Measurements from ENCODE around the gene RAB21. TPM values are rescaled to one million over a fixed set of nuclear protein-coding genes. Genes with fewer than 3 reads are reported as not detected.

RAB21 gene
- total and polyA plus RNA-seq, 2 donors (not counting 1 experiment from before 2014, with no cell fraction given) = 11.4 to 27.4 TPM

DNA sequence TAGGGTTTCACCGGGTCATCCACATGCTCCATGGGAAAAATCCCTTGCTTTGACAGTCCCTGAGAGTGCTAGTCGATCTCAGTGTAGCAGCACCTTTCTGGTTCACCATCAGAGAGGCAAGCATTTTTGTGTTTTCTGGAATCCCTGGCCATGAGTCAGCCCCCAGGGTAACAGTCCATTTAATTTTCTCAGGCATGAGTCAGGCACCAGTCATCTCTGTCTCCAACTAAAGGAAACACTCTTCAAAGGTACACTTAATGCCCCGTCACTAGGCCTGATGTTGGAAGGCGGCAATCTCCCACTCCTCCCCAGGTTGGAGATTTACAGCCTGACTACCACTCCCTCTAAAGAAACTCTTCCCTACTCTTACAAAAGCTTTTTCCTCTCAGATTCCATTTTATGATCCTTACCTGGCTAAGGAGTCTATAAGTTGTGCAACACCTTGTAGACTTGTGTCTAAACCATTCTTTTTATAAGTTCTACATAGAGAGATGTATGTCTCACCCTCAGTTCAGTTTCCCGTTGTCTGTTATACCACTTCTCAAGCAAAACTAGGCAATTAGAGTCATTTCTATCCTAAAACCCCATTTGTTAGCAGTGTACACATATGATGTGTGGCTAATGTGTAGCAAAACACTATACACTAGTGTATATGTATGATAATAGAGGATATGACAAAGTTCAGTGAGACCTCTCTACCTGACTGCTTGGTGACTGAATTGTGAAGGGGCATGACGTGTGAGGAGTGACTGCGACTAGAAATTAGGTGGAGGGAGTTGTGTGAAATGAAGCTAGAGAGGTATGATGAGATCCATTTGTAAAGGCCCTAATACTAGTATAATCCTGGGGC, 44.2 kb upstream of the RAB21 start:
- Histone ChIP-seq H3K4me2 (ENCODE audit: extremely low read depth, insufficient read depth, low read length) (no peak overlapping the region), H3K27ac (ENCODE audit: insufficient read depth, low read length) (no peak overlapping the region), H3K4me3 (replicated peaks in 1 of 4; ENCODE audit: control extremely low read depth in 1 of 4, insufficient read depth in 1 of 4, low read depth in 3 of 4, low read length in 4 of 4) (no peak overlapping the region), H3K27me3 (ENCODE audit: control insufficient read depth, insufficient read depth, low read length) (no peaks in the 10 kb centered on the region), H4K20me1 (ENCODE audit: control insufficient read depth, extremely low read depth, insufficient read depth, low read length) (no peaks in the 10 kb centered on the region), H2AFZ (ENCODE audit: low read length) (no peak overlapping the region), H3K9me3 (ENCODE audit: control insufficient read depth, insufficient read depth, low read depth, low read length) (no peaks in the 10 kb centered on the region), H3K36me3 (ENCODE audit: control insufficient read depth, insufficient read depth, low read length) (no peaks in the 10 kb centered on the region), H3K9ac (ENCODE audit: insufficient read depth, low read length) (no peak overlapping the region), H3K79me2 (ENCODE audit: control insufficient read depth, insufficient read depth, low read length) (no peaks in the 10 kb centered on the region), H3K4me1 (ENCODE audit: control insufficient read depth, extremely low read depth, insufficient read depth, low read length) (peaks cover 6% of the 10 kb centered on the region)
- peak; percentile 59 to 93 for DNase-seq (ENCODE audit: low read depth in 2 of 2)
- TF ChIP-seq, protein P1, sequence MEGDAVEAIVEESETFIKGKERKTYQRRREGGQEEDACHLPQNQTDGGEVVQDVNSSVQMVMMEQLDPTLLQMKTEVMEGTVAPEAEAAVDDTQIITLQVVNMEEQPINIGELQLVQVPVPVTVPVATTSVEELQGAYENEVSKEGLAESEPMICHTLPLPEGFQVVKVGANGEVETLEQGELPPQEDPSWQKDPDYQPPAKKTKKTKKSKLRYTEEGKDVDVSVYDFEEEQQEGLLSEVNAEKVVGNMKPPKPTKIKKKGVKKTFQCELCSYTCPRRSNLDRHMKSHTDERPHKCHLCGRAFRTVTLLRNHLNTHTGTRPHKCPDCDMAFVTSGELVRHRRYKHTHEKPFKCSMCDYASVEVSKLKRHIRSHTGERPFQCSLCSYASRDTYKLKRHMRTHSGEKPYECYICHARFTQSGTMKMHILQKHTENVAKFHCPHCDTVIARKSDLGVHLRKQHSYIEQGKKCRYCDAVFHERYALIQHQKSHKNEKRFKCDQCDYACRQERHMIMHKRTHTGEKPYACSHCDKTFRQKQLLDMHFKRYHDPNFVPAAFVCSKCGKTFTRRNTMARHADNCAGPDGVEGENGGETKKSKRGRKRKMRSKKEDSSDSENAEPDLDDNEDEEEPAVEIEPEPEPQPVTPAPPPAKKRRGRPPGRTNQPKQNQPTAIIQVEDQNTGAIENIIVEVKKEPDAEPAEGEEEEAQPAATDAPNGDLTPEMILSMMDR (conservative IDR thresholded peaks at IDR 0.05 in 1 of 2, IDR thresholded peaks at IDR 0.05 in 1 of 2; ENCODE audit: low read depth in 1 of 2, low read length in 2 of 2) = no peak
- no peak for TF ChIP-seq EZH2 (IDR thresholded peaks at IDR 0.05; ENCODE audit: low read length, missing control alignments)

DNA sequence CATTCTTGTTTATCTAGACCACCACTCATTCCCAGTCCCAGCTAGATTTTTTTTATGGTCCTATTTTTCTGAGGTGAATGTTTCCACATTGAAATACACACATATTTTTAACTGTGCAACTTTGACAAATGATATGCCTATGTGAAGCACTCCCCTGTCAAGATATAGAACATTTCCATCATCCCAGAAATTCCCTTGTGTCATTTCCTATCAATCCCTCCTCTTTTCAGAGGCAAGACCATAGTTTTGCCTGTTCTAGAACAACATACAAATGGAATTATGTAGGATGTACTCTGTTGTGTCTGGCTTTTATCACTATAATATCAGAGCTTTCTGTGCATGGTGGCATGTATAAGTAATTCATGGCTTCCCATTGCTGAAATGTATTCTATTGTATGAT, 36.1 kb upstream of the RAB21 start:
- Histone ChIP-seq H3K27ac (ENCODE audit: insufficient read depth, low read length) (no peak overlapping the region), H3K27me3 (ENCODE audit: control insufficient read depth, insufficient read depth, low read length) (no peaks in the 10 kb centered on the region), H4K20me1 (ENCODE audit: control insufficient read depth, extremely low read depth, insufficient read depth, low read length) (no peaks in the 10 kb centered on the region), H3K36me3 (ENCODE audit: control insufficient read depth, insufficient read depth, low read length) (no peaks in the 10 kb centered on the region), H3K79me2 (ENCODE audit: control insufficient read depth, insufficient read depth, low read length) (no peaks in the 10 kb centered on the region), H3K4me1 (ENCODE audit: control insufficient read depth, extremely low read depth, insufficient read depth, low read length) (no peaks in the 10 kb centered on the region), H3K9ac (ENCODE audit: insufficient read depth, low read length) (no peak overlapping the region), H3K4me2 (ENCODE audit: extremely low read depth, insufficient read depth, low read length) (no peak overlapping the region), H3K4me3 (replicated peaks in 1 of 4; ENCODE audit: control extremely low read depth in 1 of 4, insufficient read depth in 1 of 4, low read depth in 3 of 4, low read length in 4 of 4) (no peak overlapping the region), H3K9me3 (ENCODE audit: control insufficient read depth, insufficient read depth, low read depth, low read length) (no peaks in the 10 kb centered on the region), H2AFZ (ENCODE audit: low read length) (no peak overlapping the region)
- DNase-seq (ENCODE audit: low read depth in 2 of 2) = no peak
- TF ChIP-seq EZH2 (IDR thresholded peaks at IDR 0.05; ENCODE audit: low read length, missing control alignments) = no peak

DNA sequence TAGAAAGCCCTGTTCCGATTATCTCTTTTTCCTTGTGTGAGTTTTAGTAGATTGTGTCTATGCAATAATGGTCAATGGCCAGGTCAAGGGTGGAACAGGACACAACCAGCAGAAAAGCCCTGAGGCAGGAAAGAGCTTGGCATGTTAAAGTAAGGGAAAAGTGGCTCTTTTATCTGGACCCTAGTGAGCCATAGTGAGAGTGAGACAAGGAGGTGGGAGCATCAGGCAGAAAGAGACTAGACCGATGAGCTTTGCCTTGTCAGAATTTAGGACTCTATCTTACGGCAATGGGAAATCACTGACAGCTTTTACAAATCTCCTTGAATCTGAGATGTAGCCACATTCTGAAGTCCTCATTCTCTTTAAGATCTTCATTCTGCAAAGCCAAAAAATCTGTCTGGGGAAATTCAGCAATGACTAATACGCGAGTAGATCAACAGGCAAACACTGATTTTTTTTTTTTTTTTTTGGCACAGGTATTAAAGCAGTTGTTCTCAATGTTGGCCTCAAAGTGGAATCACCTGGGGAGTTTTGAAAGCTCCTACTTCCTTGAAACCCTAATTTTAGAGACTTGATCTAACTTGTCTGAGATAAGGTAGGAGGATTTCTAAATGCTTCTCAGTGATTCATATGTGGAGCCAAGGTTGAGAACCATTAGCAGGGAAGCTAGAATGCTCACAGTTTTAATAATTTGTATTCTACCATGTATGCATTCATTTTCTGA, 34.9 kb upstream of the RAB21 start:
- Histone ChIP-seq H3K36me3 (ENCODE audit: control insufficient read depth, insufficient read depth, low read length) (no peaks in the 10 kb centered on the region), H3K9me3 (ENCODE audit: control insufficient read depth, insufficient read depth, low read depth, low read length) (no peaks in the 10 kb centered on the region), H3K9ac (ENCODE audit: insufficient read depth, low read length) (no peak overlapping the region), H3K79me2 (ENCODE audit: control insufficient read depth, insufficient read depth, low read length) (no peaks in the 10 kb centered on the region), H3K4me2 (ENCODE audit: extremely low read depth, insufficient read depth, low read length) (no peak overlapping the region), H3K4me3 (replicated peaks in 1 of 4; ENCODE audit: control extremely low read depth in 1 of 4, insufficient read depth in 1 of 4, low read depth in 3 of 4, low read length in 4 of 4) (no peak overlapping the region), H3K27me3 (ENCODE audit: control insufficient read depth, insufficient read depth, low read length) (no peaks in the 10 kb centered on the region), H3K4me1 (ENCODE audit: control insufficient read depth, extremely low read depth, insufficient read depth, low read length) (no peaks in the 10 kb centered on the region), H2AFZ (ENCODE audit: low read length) (no peak overlapping the region), H3K27ac (ENCODE audit: insufficient read depth, low read length) (no peak overlapping the region), H4K20me1 (ENCODE audit: control insufficient read depth, extremely low read depth, insufficient read depth, low read length) (no peaks in the 10 kb centered on the region)
- TF ChIP-seq, protein P1 (conservative IDR thresholded peaks at IDR 0.05 in 1 of 2, IDR thresholded peaks at IDR 0.05 in 1 of 2; ENCODE audit: low read depth in 1 of 2, low read length in 2 of 2) = no peak
- TF ChIP-seq EZH2 (IDR thresholded peaks at IDR 0.05; ENCODE audit: low read length, missing control alignments) = no peak
- peak in 1 of 2 donors; percentile 30 for DNase-seq (ENCODE audit: low read depth in 2 of 2)

Measured in fibroblast of lung (primary cell).